Measurements from ENCODE around the gene LGALSL. TPM values are rescaled to one million over a fixed set of nuclear protein-coding genes. Genes with fewer than 3 reads are reported as not detected.
A peak's percentile ranks its signal among the peaks of the same experiment; 100 is the strongest.

Gene LGALSL
- polyA plus RNA-seq (2011; rRNA removed) (4.1 and 4.9 TPM in 2 replicates), polyA minus RNA-seq (2011; rRNA and poly(A)+ RNA removed) (4.7 and 5.8 TPM in 2 replicates)

DNA sequence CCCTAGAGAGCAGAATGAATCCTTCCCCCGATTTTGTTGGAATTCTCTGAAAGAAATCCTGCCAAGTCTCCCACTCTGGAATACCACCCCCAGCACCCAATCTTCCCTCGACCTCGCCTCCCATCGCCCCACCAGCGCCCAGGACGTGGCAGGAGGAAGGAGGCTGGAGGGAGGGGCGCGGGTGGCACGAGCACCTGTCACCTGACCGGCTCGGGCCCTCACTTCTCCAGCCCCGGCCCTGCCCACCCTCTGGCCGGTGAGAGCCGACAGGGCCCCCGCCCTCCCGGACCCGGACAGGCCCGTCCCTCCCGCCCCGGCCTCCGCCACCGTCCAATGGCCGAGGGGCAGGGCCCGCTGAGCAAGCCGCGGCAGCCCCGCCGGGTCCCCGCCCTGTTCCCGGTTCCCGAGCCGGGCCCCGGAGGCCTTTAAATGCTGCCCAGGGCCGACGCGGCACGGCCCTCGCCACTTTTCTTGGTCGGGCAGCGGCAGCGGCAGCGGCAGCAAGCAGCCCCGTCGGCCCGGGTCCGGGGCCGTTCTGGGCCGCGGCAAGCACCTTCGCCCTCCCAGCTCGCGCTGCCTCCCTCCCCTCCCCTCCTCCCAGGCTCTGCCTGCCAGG, at the start of gene LGALSL:
LGALSL (plus strand) TSS at position 393 of the 616 bp plus-strand sequence. CDS start 384 bp downstream, outside the sequence.
- peak within 1 kb of the TSS; percentile 58 for H3K4me3 ChIP-seq (ENCODE audit: low read depth, low read length)
- ChIA-PET CTCF (interaction anchor here (1.0 kb wide), 1 partner anchor 123 kb away, joined by 4 read pairs; no protein-coding TSS in a partner anchor), POLR2A (no interaction called here)
- H3K36me3 ChIP-seq (ENCODE audit: control insufficient read depth, insufficient read depth, low read length) = no peaks in the 10 kb centered on the region
- DNase-seq (ENCODE audit: low read depth) = no peak
- peaks cover 2% of the 10 kb centered on the region for H3K27me3 ChIP-seq (ENCODE audit: control insufficient read depth, insufficient read depth, low read length)
- TF ChIP-seq, protein P1, sequence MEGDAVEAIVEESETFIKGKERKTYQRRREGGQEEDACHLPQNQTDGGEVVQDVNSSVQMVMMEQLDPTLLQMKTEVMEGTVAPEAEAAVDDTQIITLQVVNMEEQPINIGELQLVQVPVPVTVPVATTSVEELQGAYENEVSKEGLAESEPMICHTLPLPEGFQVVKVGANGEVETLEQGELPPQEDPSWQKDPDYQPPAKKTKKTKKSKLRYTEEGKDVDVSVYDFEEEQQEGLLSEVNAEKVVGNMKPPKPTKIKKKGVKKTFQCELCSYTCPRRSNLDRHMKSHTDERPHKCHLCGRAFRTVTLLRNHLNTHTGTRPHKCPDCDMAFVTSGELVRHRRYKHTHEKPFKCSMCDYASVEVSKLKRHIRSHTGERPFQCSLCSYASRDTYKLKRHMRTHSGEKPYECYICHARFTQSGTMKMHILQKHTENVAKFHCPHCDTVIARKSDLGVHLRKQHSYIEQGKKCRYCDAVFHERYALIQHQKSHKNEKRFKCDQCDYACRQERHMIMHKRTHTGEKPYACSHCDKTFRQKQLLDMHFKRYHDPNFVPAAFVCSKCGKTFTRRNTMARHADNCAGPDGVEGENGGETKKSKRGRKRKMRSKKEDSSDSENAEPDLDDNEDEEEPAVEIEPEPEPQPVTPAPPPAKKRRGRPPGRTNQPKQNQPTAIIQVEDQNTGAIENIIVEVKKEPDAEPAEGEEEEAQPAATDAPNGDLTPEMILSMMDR (IDR thresholded peaks at IDR 0.05; ENCODE audit: insufficient read depth, low read depth, low read length) = no peak

- Histone ChIP-seq H3K4me3 (ENCODE audit: low read depth, low read length) (no peak overlapping the region), H3K36me3 (ENCODE audit: control insufficient read depth, insufficient read depth, low read length) (no peaks in the 10 kb centered on the region), H3K27me3 (ENCODE audit: control insufficient read depth, insufficient read depth, low read length) (peaks cover 11% of the 10 kb centered on the region)
- DNase-seq (ENCODE audit: low read depth) = no peak
- ChIA-PET CTCF (interaction anchor here (1.5 kb wide), 1 partner anchor 84 kb away, joined by 4 read pairs; no protein-coding TSS in a partner anchor), POLR2A (no interaction called here)
- TF ChIP-seq, protein P1 (IDR thresholded peaks at IDR 0.05; ENCODE audit: insufficient read depth, low read depth, low read length) = no peak
Observed at GRCh38 chr2:64404743-64405142, 49.2 kb upstream of the LGALSL start.

GRCh38 chr2:64405581-64406406, 48.2 kb upstream of the LGALSL start:
- H3K4me3 ChIP-seq (ENCODE audit: low read depth, low read length) = no peak overlapping the region
- POLR2A ChIA-PET = interaction anchor here (0.6 kb wide), 1 partner anchor 159 kb away, joined by 3 read pairs; no protein-coding TSS in a partner anchor
- H3K36me3 ChIP-seq (ENCODE audit: control insufficient read depth, insufficient read depth, low read length) = no peaks in the 10 kb centered on the region
- CTCF ChIA-PET = interaction anchor here (0.9 to 1.5 kb wide), 4 partner anchors 16 to 83 kb away, joined by 3 to 4 read pairs (median 3); no protein-coding TSS in a partner anchor
- DNase-seq (ENCODE audit: low read depth) = peak; percentile 56
- TF ChIP-seq, protein P1 (IDR thresholded peaks at IDR 0.05; ENCODE audit: insufficient read depth, low read depth, low read length) = no peak
- H3K27me3 ChIP-seq (ENCODE audit: control insufficient read depth, insufficient read depth, low read length) = peaks cover 12% of the 10 kb centered on the region

- Histone ChIP-seq H3K27me3 (ENCODE audit: control insufficient read depth, insufficient read depth, low read length) (peaks cover 14% of the 10 kb centered on the region), H3K4me3 (ENCODE audit: low read depth, low read length) (no peak overlapping the region), H3K36me3 (ENCODE audit: control insufficient read depth, insufficient read depth, low read length) (no peaks in the 10 kb centered on the region)
- POLR2A ChIA-PET = interaction anchor here (0.6 kb wide), 1 partner anchor 159 kb away, joined by 3 read pairs; no protein-coding TSS in a partner anchor
- no peak for DNase-seq (ENCODE audit: low read depth)
- TF ChIP-seq, protein P1 (IDR thresholded peaks at IDR 0.05; ENCODE audit: insufficient read depth, low read depth, low read length) = no peak
- CTCF ChIA-PET = interaction anchor here (0.9 to 1.3 kb wide), 3 partner anchors 15 to 82 kb away, joined by 3 read pairs; no protein-coding TSS in a partner anchor
Observed at GRCh38 chr2:64406407-64406774, 47.6 kb upstream of the LGALSL start.

GRCh38 chr2:64408031-64408430, 45.9 kb upstream of the LGALSL start:
- DNase-seq (ENCODE audit: low read depth) = no peak
- H3K27me3 ChIP-seq (ENCODE audit: control insufficient read depth, insufficient read depth, low read length) = peaks cover 17% of the 10 kb centered on the region
- ChIA-PET POLR2A (no interaction called here), CTCF (no interaction called here)
- no peak overlapping the region for H3K4me3 ChIP-seq (ENCODE audit: low read depth, low read length)
- TF ChIP-seq, protein P1 (IDR thresholded peaks at IDR 0.05; ENCODE audit: insufficient read depth, low read depth, low read length) = no peak
- no peaks in the 10 kb centered on the region for H3K36me3 ChIP-seq (ENCODE audit: control insufficient read depth, insufficient read depth, low read length)
